HEK293 (cell line): ENCODE results near the gene PRTFDC1.

Source experiments
- CTCF ChIA-PET: fragments of 350-600 bp; formaldehyde crosslinking; extraction: SDS; loops from one replicate; lab custom pipeline; 2021; ENCODE audit warnings: antibody characterized with exemption; lab: Yijun Ruan, JAX
- POLR2A ChIA-PET: fragments of 300-600 bp; formaldehyde crosslinking; extraction: SDS; loops from one replicate; lab custom pipeline; 2020; ENCODE audit warnings: antibody characterized with exemption, inconsistent platforms; lab: Yijun Ruan, JAX
- H3K27ac ChIP-seq: fragments of 200-500 bp; sonication (Bioruptor generic); 2 replicates; pipeline ENCODE4 v1.5.1; 2014; ENCODE audit warnings: low read depth, low read length, control low read depth, inconsistent platforms; ENCODE audit errors: extremely low read depth
- H3K36me3 ChIP-seq, 2 experiments: fragments of 200-500 bp in 1 of 2; sonication (Bioruptor generic) in 1 of 2; 1 replicate in 1 of 2; 2 replicates in 1 of 2; pipeline ENCODE4 v1.5.1; 2014 to 2017; ENCODE audit warnings: inconsistent platforms in 2 of 2, low read length in 2 of 2; ENCODE audit not compliant: control insufficient read depth in 2 of 2, insufficient read depth in 1 of 2
- H3K4me1 ChIP-seq: fragments of 200-500 bp; sonication (Bioruptor generic); 2 replicates; pipeline ENCODE4 v1.5.1; 2014; ENCODE audit warnings: mild to moderate bottlenecking, low read length, inconsistent platforms; ENCODE audit not compliant: control insufficient read depth, insufficient read depth
- H3K4me3 ChIP-seq: 2 replicates; pipeline ENCODE4 v1.5.1; 2011; ENCODE audit warnings: low read depth, mild to moderate bottlenecking, control low read depth, low read length, moderate library complexity
- H3K9me3 ChIP-seq: fragments of 200-500 bp; sonication (Bioruptor generic); 2 replicates; pipeline ENCODE4 v1.5.1; 2014; ENCODE audit warnings: low read depth, low read length, inconsistent platforms; ENCODE audit not compliant: control insufficient read depth, insufficient read depth
- SCRT2 ChIP-seq: fragments of 450-650 bp; formaldehyde crosslinking; IDR thresholded peaks from 2 replicates; pipeline ENCODE4 v1.5.1; 2016; ENCODE audit warnings: missing biosample characterization, missing genetic modification characterization
- SP3 ChIP-seq: fragments of 450-650 bp; formaldehyde crosslinking; IDR thresholded peaks from 2 replicates; pipeline ENCODE4 v1.5.1; 2016; ENCODE audit warnings: missing biosample characterization, missing genetic modification characterization
- SP7 ChIP-seq: fragments of 450-650 bp; formaldehyde crosslinking; IDR thresholded peaks from 2 replicates; pipeline ENCODE4 v1.5.1; 2016; ENCODE audit warnings: missing biosample characterization, missing genetic modification characterization
- ZFP41 ChIP-seq: fragments of 450-650 bp; formaldehyde crosslinking; IDR thresholded peaks from 2 replicates; pipeline ENCODE4 v1.5.1; 2016; ENCODE audit warnings: missing biosample characterization, missing genetic modification characterization, borderline replicate concordance
- ZFP69B ChIP-seq: fragments of 450-650 bp; formaldehyde crosslinking; IDR thresholded peaks from 2 replicates; pipeline ENCODE4 v1.5.1; 2016; ENCODE audit warnings: missing biosample characterization, missing genetic modification characterization
- ZNF114 ChIP-seq: fragments of 450-650 bp; formaldehyde crosslinking; IDR thresholded peaks from 2 replicates; pipeline ENCODE4 v1.5.0; 2017; ENCODE audit warnings: missing biosample characterization, missing genetic modification characterization
- ZNF146 ChIP-seq: fragments of 450-650 bp; formaldehyde crosslinking; IDR thresholded peaks from 2 replicates; pipeline ENCODE4 v1.5.1; 2016; ENCODE audit warnings: missing biosample characterization, missing genetic modification characterization
- ZNF221 ChIP-seq: fragments of 450-650 bp; formaldehyde crosslinking; IDR thresholded peaks from 2 replicates; pipeline ENCODE4 v1.5.1; 2017; ENCODE audit warnings: missing biosample characterization, missing genetic modification characterization, borderline replicate concordance
- ZNF23 ChIP-seq: fragments of 450-650 bp; formaldehyde crosslinking; IDR thresholded peaks from 2 replicates; pipeline ENCODE4 v1.5.1; 2016; ENCODE audit warnings: missing biosample characterization, missing genetic modification characterization, borderline replicate concordance
- ZNF514 ChIP-seq: fragments of 450-650 bp; formaldehyde crosslinking; IDR thresholded peaks from 2 replicates; pipeline ENCODE4 v1.5.1; 2016; ENCODE audit warnings: missing biosample characterization, missing genetic modification characterization
- ZNF555 ChIP-seq: fragments of 450-650 bp; formaldehyde crosslinking; conservative IDR thresholded peaks from 2 replicates; pipeline ENCODE4 v1.5.1; 2017; ENCODE audit warnings: missing biosample characterization, mild to moderate bottlenecking, missing genetic modification characterization, inconsistent platforms
- ZNF677 ChIP-seq: fragments of 450-650 bp; IDR thresholded peaks from 2 replicates; pipeline ENCODE4 v1.5.0; 2018; ENCODE audit warnings: missing biosample characterization, mild to moderate bottlenecking, missing genetic modification characterization, moderate library complexity
- ZNF777 ChIP-seq: fragments of 450-650 bp; formaldehyde crosslinking; IDR thresholded peaks from 2 replicates; pipeline ENCODE4 v1.5.1; 2017; ENCODE audit warnings: missing biosample characterization, missing genetic modification characterization, borderline replicate concordance
- TF ChIP-seq, protein P1 (sequence below): fragments of 450-650 bp; formaldehyde crosslinking; conservative IDR thresholded peaks from 2 replicates; pipeline ENCODE4 v1.5.1; 2016; ENCODE audit warnings: low read depth, missing biosample characterization, missing genetic modification characterization
- TF ChIP-seq, protein P2 (sequence below): fragments of 450-650 bp; formaldehyde crosslinking; IDR thresholded peaks from 2 replicates; pipeline ENCODE4 v1.5.1; 2016; ENCODE audit warnings: missing biosample characterization, missing genetic modification characterization
- TF ChIP-seq, protein P3 (sequence below): fragments of 450-650 bp; formaldehyde crosslinking; IDR thresholded peaks from 2 replicates; pipeline ENCODE4 v1.5.1; 2016; ENCODE audit warnings: missing biosample characterization, missing genetic modification characterization, borderline replicate concordance
- TF ChIP-seq, protein P4 (sequence below): fragments of 450-650 bp; IDR thresholded peaks from 2 replicates; pipeline ENCODE4 v1.5.1; 2018; ENCODE audit warnings: missing biosample characterization, missing genetic modification characterization

Gene PRTFDC1

DNA sequence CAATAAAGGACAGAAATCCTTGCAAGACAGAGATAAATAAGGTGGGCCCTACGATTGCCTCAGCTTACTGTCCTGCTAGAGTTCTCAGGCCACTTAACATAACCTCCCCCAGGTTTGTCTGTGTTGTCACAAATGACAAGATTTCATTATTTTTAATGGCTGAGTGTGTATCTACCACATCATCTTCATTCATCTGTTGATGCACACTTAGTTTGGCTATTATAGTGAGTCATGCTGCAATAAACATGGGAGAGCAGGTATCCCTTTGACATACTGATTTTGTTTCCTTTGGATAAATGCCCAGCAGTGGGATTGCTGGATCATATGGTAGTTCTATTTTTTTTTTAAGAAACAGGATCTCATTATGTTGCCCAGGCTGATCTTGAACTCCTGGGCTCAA lies 60.6 kb downstream of the PRTFDC1 start (continued):
- TF ChIP-seq, protein P1, sequence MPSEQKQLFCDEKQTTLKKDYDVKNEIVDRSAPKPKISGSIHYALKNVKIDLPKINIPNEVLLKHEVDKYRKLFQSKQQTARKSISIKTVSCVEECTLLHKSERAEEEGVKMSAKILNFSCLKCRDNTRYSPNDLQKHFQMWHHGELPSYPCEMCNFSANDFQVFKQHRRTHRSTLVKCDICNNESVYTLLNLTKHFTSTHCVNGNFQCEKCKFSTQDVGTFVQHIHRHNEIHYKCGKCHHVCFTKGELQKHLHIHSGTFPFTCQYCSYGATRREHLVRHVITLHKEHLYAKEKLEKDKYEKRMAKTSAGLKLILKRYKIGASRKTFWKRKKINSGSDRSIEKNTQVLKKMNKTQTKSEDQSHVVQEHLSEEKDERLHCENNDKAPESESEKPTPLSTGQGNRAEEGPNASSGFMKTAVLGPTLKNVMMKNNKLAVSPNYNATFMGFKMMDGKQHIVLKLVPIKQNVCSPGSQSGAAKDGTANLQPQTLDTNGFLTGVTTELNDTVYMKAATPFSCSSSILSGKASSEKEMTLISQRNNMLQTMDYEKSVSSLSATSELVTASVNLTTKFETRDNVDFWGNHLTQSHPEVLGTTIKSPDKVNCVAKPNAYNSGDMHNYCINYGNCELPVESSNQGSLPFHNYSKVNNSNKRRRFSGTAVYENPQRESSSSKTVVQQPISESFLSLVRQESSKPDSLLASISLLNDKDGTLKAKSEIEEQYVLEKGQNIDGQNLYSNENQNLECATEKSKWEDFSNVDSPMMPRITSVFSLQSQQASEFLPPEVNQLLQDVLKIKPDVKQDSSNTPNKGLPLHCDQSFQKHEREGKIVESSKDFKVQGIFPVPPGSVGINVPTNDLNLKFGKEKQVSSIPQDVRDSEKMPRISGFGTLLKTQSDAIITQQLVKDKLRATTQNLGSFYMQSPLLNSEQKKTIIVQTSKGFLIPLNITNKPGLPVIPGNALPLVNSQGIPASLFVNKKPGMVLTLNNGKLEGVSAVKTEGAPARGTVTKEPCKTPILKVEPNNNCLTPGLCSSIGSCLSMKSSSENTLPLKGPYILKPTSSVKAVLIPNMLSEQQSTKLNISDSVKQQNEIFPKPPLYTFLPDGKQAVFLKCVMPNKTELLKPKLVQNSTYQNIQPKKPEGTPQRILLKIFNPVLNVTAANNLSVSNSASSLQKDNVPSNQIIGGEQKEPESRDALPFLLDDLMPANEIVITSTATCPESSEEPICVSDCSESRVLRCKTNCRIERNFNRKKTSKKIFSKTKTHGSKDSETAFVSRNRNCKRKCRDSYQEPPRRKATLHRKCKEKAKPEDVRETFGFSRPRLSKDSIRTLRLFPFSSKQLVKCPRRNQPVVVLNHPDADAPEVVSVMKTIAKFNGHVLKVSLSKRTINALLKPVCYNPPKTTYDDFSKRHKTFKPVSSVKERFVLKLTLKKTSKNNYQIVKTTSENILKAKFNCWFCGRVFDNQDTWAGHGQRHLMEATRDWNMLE (tag by site-specific recombination), result peak; percentile 47; the same call in 1 of the 2 replicates
- TF ChIP-seq, protein P2, sequence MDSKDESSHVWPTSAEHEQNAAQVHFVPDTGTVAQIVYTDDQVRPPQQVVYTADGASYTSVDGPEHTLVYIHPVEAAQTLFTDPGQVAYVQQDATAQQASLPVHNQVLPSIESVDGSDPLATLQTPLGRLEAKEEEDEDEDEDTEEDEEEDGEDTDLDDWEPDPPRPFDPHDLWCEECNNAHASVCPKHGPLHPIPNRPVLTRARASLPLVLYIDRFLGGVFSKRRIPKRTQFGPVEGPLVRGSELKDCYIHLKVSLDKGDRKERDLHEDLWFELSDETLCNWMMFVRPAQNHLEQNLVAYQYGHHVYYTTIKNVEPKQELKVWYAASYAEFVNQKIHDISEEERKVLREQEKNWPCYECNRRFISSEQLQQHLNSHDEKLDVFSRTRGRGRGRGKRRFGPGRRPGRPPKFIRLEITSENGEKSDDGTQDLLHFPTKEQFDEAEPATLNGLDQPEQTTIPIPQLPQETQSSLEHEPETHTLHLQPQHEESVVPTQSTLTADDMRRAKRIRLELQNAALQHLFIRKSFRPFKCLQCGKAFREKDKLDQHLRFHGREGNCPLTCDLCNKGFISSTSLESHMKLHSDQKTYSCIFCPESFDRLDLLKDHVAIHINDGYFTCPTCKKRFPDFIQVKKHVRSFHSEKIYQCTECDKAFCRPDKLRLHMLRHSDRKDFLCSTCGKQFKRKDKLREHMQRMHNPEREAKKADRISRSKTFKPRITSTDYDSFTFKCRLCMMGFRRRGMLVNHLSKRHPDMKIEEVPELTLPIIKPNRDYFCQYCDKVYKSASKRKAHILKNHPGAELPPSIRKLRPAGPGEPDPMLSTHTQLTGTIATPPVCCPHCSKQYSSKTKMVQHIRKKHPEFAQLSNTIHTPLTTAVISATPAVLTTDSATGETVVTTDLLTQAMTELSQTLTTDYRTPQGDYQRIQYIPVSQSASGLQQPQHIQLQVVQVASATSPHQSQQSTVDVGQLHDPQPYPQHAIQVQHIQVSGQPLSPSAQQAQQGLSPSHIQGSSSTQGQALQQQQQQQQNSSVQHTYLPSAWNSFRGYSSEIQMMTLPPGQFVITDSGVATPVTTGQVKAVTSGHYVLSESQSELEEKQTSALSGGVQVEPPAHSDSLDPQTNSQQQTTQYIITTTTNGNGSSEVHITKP (tag by site-specific recombination), result 0 out of 2 replicates have a peak, but pooled peaks have one; percentile 43
- peak; percentile 48 for TF ChIP-seq ZFP69B (tag by site-specific recombination)

DNA sequence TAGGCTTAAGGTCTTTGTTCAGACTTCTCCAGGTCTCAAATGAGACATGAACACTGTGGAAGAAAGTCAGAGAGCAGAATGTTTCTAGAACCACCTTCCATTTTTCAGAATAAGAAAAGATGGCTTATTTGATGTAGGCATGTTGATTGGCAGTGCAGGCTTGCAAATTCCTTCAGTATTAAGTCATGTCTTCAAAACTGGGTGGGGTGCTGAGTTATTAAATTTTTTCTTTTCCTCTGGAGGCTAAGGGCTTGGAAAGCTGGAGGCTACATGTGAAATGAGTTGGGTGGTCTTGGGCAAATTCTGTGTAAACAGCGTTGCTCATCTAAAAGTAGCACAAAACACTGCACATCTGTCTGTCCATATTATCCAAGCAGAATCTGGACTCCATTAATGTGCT lies 62.8 kb downstream of the PRTFDC1 start:
- no peaks in the 10 kb centered on the region for H3K36me3 ChIP-seq
- H3K4me3 ChIP-seq, result no peak overlapping the region
- H3K9me3 ChIP-seq, result no peaks in the 10 kb centered on the region
- CTCF ChIA-PET, result no interaction called here
- peaks cover 10% of the 10 kb centered on the region; the same call in 1 of the 2 replicates for H3K4me1 ChIP-seq
- TF ChIP-seq ZNF221 (tag by site-specific recombination), result no peak
- no peak for TF ChIP-seq SCRT2 (tag by site-specific recombination)
- TF ChIP-seq ZNF514 (tag by site-specific recombination), result no peak
- no peak for TF ChIP-seq ZNF777
- no peak for TF ChIP-seq SP7 (tag by site-specific recombination)
- no peak for TF ChIP-seq ZNF555
- TF ChIP-seq ZNF677 (tag by site-specific recombination), result no peak
- TF ChIP-seq ZNF114 (tag by site-specific recombination), result no peak
- no peak for TF ChIP-seq ZNF23 (tag by site-specific recombination)
- TF ChIP-seq ZNF146 (tag by site-specific recombination), result no peak
- TF ChIP-seq SP3 (tag by site-specific recombination), result no peak
- TF ChIP-seq, protein P3, sequence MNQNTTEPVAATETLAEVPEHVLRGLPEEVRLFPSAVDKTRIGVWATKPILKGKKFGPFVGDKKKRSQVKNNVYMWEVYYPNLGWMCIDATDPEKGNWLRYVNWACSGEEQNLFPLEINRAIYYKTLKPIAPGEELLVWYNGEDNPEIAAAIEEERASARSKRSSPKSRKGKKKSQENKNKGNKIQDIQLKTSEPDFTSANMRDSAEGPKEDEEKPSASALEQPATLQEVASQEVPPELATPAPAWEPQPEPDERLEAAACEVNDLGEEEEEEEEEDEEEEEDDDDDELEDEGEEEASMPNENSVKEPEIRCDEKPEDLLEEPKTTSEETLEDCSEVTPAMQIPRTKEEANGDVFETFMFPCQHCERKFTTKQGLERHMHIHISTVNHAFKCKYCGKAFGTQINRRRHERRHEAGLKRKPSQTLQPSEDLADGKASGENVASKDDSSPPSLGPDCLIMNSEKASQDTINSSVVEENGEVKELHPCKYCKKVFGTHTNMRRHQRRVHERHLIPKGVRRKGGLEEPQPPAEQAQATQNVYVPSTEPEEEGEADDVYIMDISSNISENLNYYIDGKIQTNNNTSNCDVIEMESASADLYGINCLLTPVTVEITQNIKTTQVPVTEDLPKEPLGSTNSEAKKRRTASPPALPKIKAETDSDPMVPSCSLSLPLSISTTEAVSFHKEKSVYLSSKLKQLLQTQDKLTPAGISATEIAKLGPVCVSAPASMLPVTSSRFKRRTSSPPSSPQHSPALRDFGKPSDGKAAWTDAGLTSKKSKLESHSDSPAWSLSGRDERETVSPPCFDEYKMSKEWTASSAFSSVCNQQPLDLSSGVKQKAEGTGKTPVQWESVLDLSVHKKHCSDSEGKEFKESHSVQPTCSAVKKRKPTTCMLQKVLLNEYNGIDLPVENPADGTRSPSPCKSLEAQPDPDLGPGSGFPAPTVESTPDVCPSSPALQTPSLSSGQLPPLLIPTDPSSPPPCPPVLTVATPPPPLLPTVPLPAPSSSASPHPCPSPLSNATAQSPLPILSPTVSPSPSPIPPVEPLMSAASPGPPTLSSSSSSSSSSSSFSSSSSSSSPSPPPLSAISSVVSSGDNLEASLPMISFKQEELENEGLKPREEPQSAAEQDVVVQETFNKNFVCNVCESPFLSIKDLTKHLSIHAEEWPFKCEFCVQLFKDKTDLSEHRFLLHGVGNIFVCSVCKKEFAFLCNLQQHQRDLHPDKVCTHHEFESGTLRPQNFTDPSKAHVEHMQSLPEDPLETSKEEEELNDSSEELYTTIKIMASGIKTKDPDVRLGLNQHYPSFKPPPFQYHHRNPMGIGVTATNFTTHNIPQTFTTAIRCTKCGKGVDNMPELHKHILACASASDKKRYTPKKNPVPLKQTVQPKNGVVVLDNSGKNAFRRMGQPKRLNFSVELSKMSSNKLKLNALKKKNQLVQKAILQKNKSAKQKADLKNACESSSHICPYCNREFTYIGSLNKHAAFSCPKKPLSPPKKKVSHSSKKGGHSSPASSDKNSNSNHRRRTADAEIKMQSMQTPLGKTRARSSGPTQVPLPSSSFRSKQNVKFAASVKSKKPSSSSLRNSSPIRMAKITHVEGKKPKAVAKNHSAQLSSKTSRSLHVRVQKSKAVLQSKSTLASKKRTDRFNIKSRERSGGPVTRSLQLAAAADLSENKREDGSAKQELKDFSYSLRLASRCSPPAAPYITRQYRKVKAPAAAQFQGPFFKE, result no peak
- no peak for TF ChIP-seq ZFP41 (tag by site-specific recombination)
- TF ChIP-seq, protein P4, sequence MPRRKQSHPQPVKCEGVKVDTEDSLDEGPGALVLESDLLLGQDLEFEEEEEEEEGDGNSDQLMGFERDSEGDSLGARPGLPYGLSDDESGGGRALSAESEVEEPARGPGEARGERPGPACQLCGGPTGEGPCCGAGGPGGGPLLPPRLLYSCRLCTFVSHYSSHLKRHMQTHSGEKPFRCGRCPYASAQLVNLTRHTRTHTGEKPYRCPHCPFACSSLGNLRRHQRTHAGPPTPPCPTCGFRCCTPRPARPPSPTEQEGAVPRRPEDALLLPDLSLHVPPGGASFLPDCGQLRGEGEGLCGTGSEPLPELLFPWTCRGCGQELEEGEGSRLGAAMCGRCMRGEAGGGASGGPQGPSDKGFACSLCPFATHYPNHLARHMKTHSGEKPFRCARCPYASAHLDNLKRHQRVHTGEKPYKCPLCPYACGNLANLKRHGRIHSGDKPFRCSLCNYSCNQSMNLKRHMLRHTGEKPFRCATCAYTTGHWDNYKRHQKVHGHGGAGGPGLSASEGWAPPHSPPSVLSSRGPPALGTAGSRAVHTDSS (tag by site-specific recombination), result no peak
- POLR2A ChIA-PET, result no interaction called here
- H3K27ac ChIP-seq, result no peak overlapping the region
